ENCODE measurements around the gene PACC1.

The PACC1 gene

GRCh38 chr1:212437179-212437798 is 22.6 kb upstream of the PACC1 start:
- DNase-seq (ENCODE audit: low spot score), result no peak

- DNase-seq (ENCODE audit: low spot score), result no peak
Measured at GRCh38 chr1:212434992-212435391, 20.3 kb upstream of the PACC1 start.

DNA sequence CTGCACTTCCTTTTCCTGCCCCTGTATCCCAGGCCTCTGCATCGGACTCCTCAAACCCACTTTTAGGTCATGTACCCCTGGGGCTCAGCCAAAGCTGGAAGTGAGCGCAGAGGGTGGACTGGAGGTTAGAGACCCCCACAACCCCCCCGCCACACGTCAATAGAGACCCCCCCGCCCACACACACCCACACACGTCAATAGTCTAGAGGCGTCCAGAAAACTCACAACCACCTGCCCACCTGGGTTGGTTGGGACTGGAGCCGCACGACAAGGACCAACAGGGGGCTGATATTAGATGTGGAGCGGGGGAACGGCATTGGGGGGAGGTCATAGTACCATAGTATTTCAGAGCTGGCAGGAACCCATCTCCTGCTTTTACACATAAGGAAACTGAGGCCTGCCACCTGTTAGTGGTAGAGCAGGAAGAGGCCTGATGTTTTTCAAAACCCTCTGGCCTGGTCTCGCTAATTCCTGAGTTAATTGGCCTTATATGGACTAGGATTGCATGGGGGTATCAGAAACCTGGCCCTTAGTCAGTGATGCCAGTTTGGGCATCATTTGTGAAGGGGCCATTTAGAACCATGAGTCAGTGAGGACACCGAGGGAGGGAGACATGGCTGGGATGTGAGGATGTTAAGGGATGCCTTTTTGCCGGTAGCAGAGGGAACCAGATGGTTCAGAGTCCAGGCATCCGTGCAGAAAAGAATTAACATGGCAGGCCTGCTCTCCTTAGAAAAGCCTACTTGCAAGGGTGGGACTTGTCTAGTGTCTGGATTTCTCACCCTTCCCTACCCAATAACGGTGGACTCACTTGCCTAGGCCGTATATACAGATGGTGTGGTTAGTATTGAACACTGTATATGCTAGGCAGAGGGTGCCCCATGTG is 19.1 kb upstream of the PACC1 start:
- DNase-seq (ENCODE audit: low spot score), result no peak

DNA sequence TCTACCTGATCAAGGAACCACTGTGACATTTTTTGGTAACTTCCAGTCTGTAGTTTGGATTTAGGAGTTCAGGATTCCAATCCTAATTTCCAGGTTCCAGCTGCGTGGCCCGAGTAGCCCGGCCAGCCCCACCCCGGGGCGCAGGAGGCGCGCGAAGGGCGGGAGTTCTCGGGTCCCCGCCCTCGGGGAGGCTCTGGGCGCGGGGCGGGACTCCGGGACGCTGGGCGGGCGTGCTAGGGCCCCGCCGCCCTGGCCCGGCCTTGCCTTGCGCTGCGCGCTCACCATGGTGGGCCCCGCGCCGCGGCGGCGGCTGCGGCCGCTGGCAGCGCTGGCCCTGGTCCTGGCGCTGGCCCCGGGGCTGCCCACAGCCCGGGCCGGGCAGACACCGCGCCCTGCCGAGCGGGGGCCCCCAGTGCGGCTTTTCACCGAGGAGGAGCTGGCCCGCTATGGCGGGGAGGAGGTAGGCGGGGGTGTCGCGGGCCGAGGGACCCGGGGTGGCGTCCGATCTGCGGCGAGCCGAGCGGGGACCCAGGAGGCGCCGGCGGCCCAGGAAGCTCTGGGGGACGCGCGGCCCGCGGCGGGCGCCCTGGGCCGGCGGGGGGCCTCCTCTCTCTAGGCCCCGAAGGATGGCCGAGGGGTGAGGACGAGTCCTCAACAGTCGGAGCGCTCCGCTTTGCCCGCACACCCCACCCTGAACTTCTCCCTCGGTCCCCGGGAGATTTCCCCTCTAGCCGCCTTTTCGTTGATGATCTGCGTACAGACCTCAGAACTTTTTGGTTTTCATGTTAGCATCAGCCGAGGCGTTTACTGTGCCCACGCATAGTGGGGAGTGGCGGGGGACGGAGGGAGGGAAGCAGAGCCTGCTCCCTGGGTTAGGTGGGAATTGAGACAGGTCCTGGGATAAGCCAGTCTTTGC is 18.2 kb upstream of the PACC1 start, which contains the start of gene NENF:
Gene NENF, plus strand, starts transcription at position 260 of the 916 bp plus-strand sequence. Its CDS starts 24 bp downstream, at position 284.
- DNase-seq (ENCODE audit: low spot score), result peak; percentile 60

DNA sequence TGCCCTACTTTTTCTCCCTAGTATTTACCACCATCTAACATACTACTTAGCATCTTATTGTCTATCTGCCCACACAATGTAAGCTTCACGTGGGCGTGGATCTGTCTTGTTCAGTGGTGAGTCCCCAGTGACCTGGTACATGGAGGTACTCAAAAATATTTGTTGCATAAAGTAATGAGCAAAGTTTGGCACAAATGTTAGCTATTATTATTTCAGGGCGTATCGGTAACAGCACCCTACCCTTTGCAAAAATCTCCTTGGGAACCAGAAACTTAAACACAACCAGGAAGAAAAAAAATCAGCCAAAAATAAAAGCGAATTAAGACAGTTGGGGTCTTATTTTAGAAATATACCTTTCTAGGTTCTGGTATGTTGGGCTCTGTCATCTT is 17.6 kb upstream of the PACC1 start:
- no peak for DNase-seq (ENCODE audit: low spot score)

DNA sequence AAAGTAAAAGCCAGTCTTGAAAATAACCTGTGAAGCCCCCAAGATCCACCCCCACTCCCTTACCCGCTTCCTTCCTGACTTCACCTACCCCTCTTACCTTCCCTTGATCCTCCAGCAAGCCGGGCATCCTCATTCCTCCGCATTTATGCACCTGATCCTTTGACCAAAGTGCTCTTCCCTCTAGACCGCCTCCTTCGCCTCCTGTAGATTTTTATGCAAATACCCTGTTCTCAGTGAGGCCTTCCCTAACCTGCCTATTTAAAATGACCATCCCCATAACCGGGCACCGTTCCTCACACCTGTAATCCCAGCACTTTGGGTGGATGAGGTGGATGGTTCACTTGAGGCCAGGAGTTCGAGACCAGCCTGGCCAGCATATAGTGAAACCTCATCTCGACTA is 17.0 kb upstream of the PACC1 start:
- DNase-seq (ENCODE audit: low spot score), result no peak

DNA sequence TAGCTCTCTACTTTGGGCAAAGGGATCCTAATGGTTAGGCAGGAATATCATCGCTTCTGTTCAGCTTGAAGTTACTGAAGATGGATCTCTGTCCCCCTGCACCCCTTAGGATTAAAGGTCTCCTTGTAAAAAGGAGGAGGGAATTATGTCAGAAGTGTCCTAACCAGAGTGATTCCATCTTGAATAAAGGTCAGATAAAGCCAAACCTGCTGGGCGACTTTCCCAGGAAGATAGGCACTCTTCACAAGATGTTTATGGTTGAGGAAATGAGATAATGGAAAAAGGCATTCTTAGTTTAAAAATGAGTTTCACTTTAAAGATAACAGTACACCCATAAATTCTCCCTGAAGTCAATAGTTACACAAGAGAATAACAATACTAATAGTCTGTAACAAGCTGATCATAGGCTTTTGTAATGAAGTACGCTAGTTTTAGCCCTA is 16.3 kb upstream of the PACC1 start:
- no peak for DNase-seq (ENCODE audit: low spot score)

GRCh38 chr1:212430416-212430815 is 15.7 kb upstream of the PACC1 start:
- DNase-seq (ENCODE audit: low spot score), result no peak

GRCh38 chr1:212428496-212428895 is 13.8 kb upstream of the PACC1 start:
- no peak for DNase-seq (ENCODE audit: low spot score)

- no peak for DNase-seq (ENCODE audit: low spot score)
Measured at GRCh38 chr1:212423879-212424278, 9.2 kb upstream of the PACC1 start.

DNA sequence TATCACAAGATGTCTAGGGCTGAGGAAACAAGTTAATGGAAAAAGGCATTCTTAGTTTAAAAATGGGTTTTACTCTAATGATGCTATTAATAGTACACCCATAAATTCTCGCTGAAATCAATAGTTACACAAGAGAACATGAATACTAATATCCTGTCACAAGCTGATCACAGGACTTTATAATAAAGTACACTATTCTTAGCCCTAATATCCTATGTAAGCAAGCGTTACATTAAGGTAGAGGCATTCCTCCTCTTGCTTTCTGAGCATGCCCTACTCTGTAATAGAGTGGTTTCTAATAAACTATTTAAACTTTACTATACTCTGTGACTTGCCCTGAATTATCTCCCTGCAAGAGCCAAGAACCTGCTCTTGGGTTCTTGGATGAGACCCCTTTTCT is 6.5 kb upstream of the PACC1 start:
- DNase-seq (ENCODE audit: low spot score), result no peak

DNA sequence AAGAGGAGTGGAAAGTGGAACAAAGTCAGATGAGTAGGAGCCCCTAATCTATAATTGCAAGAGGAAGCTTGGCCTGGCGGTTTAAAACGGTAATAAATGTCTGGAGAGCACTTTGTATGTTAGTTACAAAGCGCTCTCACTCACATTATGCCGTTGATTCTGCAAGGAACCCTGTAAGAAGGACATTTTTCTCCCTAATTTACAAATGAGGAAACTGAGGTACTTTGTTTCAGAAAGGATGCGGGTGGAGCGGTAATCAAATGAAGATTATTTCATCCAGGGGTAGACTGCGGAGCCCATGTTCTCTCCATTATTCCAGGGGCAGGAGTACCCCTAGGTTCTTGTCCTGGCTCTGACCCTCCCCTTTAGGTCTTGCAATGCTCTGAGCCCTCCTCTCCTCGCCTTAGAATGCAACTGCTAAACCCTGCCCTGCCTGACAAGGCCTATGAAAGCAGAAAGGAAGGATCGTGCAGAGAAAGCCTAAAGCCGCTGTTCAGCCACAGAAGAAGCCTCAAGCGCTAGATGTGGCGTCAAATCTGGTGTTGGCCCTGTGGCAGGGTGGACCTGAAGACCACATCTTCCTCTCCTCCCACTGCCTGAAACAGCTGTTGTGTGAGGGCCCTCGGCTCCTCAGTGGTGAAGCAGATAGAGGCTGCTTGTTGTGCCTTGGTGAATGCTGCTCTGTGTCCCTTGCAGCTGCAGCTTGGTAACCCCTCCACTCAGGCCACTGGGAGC is 588 bp upstream of the PACC1 start:
- no peak for DNase-seq (ENCODE audit: low spot score)

- no peak for DNase-seq (ENCODE audit: low spot score)
Measured at GRCh38 chr1:212413902-212414327, 771 bp downstream of the PACC1 start.

- no peak for DNase-seq (ENCODE audit: low spot score)
Measured at GRCh38 chr1:212412374-212412773, 2.3 kb downstream of the PACC1 start.

DNA sequence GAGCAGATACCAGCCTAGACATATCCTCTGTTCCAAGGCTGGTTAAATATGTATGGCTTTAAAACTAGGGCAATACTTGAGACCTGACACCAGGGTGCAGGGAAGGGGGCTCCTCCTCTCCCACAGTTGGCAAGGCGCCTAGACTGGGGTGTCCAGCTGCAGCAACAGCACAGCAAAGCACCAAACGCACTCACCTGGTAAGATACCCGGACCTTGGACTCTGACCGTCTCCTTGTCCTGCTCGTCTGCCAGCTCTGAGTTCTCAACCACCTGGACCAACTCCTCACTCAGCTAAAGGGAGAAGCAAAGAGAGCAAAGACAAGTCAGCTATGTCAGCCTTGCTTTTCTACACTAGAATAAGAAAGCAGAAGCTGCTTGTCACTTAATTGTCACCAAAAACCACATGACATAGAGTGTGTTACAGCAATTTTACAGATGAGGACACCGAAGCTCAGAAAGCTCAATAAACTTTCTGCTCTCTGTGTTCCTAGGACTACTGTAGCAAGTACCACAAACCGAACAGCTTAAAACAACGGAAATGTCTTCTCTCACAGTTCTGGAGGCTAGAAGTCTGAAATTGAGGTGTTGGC is 4.4 kb downstream of the PACC1 start:
- DNase-seq (ENCODE audit: low spot score), result no peak

DNA sequence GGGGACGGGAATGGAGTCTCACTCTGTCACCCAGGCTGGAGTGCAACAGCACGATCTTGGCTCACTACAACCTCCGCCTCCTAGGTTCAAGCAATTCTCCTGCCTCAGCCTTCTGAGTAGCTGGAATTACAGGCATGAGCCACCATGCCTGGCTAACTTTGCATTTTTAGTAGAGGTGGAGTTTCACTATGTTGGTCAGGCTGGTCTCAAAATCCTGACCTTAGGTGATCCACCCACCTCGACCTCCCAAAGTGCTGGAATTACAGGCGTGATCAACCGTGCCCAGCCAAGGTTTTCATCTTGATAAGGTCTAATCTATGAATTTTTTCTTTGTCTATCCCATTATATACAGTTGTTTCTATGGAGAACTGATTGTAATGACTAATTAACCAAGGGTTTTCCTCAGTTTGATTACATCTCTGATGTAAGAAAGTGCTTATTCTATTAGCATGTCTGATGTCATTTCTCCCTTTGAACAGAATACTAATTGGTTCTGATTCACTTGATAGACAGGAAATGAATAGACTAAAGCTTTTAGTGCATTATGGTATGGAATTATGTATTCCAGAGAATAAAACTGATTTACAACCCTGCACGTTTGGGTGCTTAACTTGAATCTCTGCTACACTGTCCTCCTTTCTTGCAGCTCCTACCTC is 11.9 kb downstream of the PACC1 start:
- no peak for DNase-seq (ENCODE audit: low spot score)

GRCh38 chr1:212401838-212402582 is 12.7 kb downstream of the PACC1 start:
- no peak for DNase-seq (ENCODE audit: low spot score)

DNA sequence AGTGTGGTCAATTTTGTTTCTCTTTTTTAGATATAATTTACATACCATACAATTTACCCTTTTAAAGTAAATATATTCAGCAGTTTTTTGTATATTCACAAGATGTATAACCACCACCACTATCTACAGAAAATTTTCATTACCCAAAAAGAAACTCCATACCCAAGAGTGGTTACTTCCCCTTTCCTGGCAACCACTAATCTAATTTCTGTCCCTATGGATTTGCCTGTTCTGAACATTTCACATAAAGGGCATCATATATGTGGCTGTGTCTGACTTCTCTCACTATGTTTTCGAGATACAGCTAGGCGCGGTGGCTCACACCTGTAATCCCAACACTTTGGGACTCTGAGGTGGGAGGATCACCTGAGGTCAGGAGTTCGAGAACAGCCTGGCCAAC is 13.6 kb downstream of the PACC1 start:
- DNase-seq (ENCODE audit: low spot score), result no peak

GRCh38 chr1:212397171-212397570 is 17.5 kb downstream of the PACC1 start:
- no peak for DNase-seq (ENCODE audit: low spot score)

GRCh38 chr1:212396638-212397037 is 18.0 kb downstream of the PACC1 start:
- DNase-seq (ENCODE audit: low spot score), result no peak

Measured in hematopoietic multipotent progenitor cell treated with erythropoietin and hydrocortisone succinate and interleukin-3 and kit ligand, for 17 days (in vitro differentiated cells).